AG04450 (cell line): ENCODE measurements around the gene TMEM258. TPM values are rescaled to one million over a fixed set of nuclear protein-coding genes. Genes with fewer than 3 reads are reported as not detected.

Experiments used
- CTCF ChIA-PET: fragments of 300-600, 350-600 bp; formaldehyde crosslinking; extraction: SDS; loops from one replicate; lab custom pipeline; 2022; ENCODE audit warnings: antibody characterized with exemption, inconsistent platforms; lab: Charles Lee
- POLR2A ChIA-PET: fragments of 350-600 bp; formaldehyde crosslinking; extraction: SDS; loops from one replicate; lab custom pipeline; 2021; ENCODE audit warnings: antibody characterized with exemption, inconsistent platforms; lab: Yijun Ruan, JAX
- DNase-seq: peaks from one replicate; pipeline ENCODE4 v3.0.0-alpha.2; 2011; ENCODE audit warnings: low read depth, low spot score
- H3K27ac ChIP-seq: one replicate; pipeline ENCODE4 v1.5.1; 2012; ENCODE audit warnings: low read depth, low read length, control low read depth
- H3K27me3 ChIP-seq: one replicate; pipeline ENCODE4 v1.6.0; 2012; ENCODE audit warnings: low read length; ENCODE audit not compliant: control insufficient read depth, insufficient read depth
- H3K4me3 ChIP-seq: 2 replicates; pipeline ENCODE4 v1.5.1; 2011; ENCODE audit warnings: mild to moderate bottlenecking, low read depth, low read length, control low read depth
- H3K9me3 ChIP-seq: 2 replicates; pipeline ENCODE4 v1.5.1; 2012; ENCODE audit warnings: low read length; ENCODE audit not compliant: control insufficient read depth, insufficient read depth
- CTCF ChIP-seq: IDR thresholded peaks from 2 replicates; pipeline ENCODE4 v1.5.1; 2011; ENCODE audit warnings: low read depth, low read length, control low read depth, inconsistent platforms
- polyA plus RNA-seq: library from polyadenylated mRNA; depleted of rRNA; stranded (reverse); fragments of >200 nt; gene quantifications from 2 replicates; pipeline ENCODE4 v1.2.3, GENCODE V29; 2011

Gene TMEM258
- polyA plus RNA-seq, 1 experiment, result 300 TPM

- no peak for TF ChIP-seq CTCF
- ChIA-PET POLR2A (no interaction called here), CTCF (no interaction called here)
- DNase-seq, result no peak
- Histone ChIP-seq H3K27me3 (no peaks in the 10 kb centered on the region), H3K27ac (no peak overlapping the region), H3K4me3 (no peak overlapping the region), H3K9me3 (no peaks in the 10 kb centered on the region; the same call in 1 of the 2 replicates)
These were observed 30.2 kb downstream of the TMEM258 start for GRCh38 chr11:61762223-61762615.

- no peak overlapping the region for H3K4me3 ChIP-seq
- ChIA-PET POLR2A (no interaction called here), CTCF (no interaction called here)
- no peak for TF ChIP-seq CTCF
- H3K27me3 ChIP-seq, result no peaks in the 10 kb centered on the region
- H3K27ac ChIP-seq, result no peak overlapping the region
- no peak for DNase-seq
- no peaks in the 10 kb centered on the region; the same call in 1 of the 2 replicates for H3K9me3 ChIP-seq
These were observed 30.8 kb downstream of the TMEM258 start for GRCh38 chr11:61761440-61762222.

- H3K27me3 ChIP-seq, result no peaks in the 10 kb centered on the region
- no peak overlapping the region for H3K4me3 ChIP-seq
- CTCF ChIA-PET, result no interaction called here
- DNase-seq, result no peak
- TF ChIP-seq CTCF, result no peak
- POLR2A ChIA-PET, result no interaction called here
- no peak overlapping the region for H3K27ac ChIP-seq
- H3K9me3 ChIP-seq, result no peaks in the 10 kb centered on the region; the same call in 1 of the 2 replicates
These were observed 31.5 kb downstream of the TMEM258 start for GRCh38 chr11:61760946-61761345.

- Histone ChIP-seq H3K4me3 (no peak overlapping the region), H3K27me3 (peaks cover 5% of the 10 kb centered on the region), H3K27ac (no peak overlapping the region), H3K9me3 (no peaks in the 10 kb centered on the region; the same call in 1 of the 2 replicates)
- POLR2A ChIA-PET, result no interaction called here
- CTCF ChIA-PET, result interaction anchor here (0.9 kb wide), 1 partner anchor 351 kb away, joined by 3 read pairs; no protein-coding TSS in a partner anchor
- TF ChIP-seq CTCF, result no peak
- DNase-seq, result no peak
These were observed 35.1 kb downstream of the TMEM258 start for GRCh38 chr11:61757213-61757862.
